ENCODE measurements around the gene POLR2B.
"Not testable (repeated sequence)": the region's sequence is repeated elsewhere in the genome, so short reads cannot be mapped to it uniquely, and the experiment has no call there.

Gene POLR2B

DNA sequence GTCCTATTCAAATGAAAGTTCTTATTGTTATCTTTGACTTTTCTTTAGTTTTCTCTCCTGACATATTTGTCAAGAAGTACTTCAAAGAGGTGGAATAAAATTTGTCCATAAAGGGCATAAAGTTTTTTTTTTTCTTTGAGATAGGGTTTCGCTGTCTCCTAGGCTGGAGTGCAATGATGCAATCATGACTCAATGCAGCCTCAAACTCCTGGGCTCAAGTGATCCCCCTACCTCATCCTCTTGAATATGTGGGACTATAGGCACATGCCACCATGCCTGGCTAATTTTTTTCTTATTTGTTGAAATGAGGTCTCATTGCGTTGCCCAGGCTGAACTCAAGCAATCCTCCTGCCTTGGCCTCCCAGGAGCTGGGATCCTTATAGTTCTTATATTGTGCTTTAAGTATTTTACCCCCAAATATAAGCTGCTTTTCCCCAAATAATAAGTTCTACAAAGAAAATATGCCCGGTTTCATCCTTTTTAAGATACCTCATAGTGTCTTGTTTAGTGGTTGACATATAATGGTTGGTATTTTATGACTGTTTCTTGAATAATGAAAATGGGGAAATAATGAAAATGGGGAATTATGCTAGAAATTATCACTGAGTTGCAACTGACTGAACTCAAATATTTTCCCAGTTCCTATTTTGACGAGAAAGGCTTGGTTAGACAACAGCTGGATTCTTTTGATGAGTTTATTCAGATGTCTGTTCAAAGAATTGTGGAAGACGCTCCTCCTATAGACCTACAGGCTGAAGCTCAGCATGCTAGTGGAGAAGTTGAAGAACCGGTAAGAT lies 11.6 kb downstream of the POLR2B start:
- no peak for DNase-seq

DNA sequence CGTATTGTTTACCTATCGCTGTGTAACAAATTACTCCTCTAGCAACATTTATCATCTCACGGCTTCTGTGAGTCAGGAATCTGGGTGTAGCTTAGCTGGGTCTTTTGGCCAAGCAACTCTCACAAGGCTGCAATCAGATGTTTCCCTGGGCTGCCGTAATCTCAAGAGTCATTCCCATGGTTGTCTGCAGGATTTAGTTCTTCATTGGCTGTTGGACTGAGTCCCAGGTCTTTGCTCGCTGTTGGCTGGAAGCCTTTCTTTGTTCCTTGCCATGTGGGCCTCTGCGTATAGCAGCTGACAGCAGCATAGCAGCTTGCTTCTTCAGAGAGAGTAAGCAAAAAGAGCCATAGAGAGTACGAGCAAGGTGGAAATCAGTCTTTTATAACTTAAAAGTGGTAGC lies 16.8 kb downstream of the POLR2B start:
- DNase-seq, result no peak

DNA sequence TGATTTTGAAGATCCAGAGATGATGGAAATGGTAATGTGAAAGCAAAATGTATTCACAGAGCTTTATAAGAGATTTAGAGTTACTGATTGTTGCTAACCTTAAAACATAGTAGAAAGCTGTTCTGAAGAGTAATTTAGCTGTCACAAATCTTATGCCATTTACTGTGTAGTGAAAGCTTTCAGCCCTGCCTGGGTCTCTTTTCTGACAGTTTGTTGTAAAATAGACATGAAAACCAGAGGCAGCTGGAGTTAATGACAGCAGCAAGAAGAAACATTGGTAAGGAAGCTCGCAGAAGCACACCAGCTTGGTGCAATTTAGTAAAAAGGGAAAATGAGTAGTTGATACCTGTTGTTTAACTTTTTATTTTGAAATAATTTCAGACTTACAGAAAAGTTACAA lies 21.1 kb downstream of the POLR2B start:
- DNase-seq, result no peak

DNA sequence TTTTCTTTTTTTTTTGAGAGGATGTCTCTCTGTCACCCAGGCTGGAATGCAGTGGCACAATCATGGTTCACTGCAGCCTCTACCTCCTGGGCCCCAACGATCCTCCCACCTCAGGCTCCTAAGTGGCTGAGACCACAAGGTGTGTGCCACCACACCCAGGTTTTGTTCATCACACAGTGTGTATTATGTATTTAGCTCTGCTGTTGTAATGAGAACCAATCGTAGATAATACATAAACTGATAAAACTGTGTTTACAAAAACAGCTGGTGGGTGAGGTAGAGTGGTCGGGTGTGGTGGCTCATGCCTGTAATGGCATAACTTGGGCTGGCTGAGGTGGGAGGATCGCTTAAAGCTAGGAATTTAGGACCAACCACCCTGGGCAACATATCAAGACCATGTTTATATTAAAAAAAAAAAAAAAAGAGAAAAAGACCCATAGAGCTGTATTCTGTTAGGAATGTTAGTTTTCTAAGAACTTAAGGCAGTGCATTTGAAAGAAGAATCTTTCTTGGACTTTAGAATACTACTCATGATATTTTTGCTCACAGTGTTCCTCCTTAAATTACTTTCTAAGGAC lies 34.9 kb downstream of the POLR2B start:
- DNase-seq, result no peak

DNA sequence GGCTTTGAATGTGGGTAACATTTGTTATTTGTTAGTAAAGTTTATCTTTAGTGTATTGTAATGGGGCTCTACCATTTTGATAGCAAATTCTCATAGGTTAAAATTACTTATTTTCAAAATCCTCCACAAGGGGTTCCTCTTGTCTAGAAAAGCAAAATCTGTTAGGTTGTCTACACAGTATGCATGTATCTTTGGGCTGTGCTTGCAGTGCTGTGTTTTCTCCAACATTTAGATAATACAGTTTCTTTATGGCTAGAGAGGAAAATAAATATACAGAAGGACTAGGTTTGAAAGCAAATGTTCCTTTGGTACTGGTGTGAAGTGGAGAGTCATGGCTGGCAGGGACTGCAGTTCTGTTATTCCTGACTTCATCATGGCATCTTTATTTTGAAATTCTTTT lies 40.3 kb downstream of the POLR2B start:
- no peak for DNase-seq

DNA sequence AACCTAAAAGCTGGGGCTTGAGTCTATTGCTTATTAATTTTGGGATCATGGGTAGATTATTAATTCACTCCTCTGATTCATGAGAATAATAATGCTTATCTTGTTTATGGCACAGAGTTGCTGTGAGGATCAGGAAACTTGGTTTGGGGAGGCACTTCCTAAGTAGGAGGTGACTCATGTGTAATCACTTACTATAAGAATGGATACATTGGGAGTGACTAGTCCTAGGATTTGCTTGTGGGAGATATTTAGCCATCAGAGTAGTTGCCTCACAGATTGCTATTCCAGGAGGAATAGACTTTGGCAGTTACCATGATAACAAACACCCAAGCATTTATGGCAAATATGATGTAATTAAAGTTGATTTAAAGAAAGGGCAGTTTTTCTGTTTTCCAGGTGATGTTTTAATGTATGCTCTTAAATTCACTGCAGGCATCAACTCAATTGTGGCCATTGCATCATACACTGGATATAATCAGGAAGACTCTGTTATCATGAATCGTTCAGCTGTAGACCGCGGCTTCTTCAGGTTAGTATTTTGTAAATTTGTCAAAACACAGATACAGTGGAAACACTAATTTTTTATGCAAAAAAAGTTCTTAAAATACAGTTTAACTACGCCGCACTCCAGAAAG lies 41.9 kb downstream of the POLR2B start:
- no peak for DNase-seq

DNA sequence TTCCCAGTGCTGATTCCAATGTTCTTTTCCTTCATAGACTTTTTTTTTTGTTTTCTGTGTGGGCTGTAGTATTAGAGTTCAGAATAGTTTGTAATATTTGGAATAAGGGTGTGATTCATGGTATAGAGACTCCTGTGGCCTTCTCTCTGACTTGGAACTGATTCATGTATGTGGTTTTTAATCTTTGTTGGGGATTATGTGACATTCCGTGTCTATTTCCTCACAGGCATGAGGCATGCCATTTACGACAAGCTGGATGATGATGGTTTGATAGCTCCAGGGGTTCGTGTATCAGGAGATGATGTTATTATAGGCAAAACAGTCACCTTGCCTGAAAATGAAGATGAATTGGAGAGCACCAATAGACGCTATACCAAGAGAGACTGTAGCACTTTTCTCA lies 44.4 kb downstream of the POLR2B start:
- no peak for DNase-seq

DNA sequence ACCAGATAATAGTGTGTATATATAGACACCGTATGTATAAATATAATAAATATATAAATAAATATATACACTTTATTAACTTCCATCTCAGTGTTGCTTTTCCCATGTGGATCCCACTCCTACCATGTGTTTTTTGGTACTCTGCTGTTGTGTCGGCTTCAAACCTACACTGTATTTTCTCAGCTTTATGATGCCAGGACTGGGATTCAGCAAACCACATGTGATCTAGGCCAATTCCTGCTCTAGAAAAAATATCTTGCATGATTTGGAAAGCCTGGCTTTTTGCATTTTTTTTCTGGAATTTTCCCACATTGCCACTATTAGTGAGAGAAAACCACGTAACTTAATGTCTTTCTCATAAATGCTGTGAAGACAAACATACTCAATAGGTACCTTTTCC lies 55.8 kb downstream of the POLR2B start:
- no peak for DNase-seq

DNA sequence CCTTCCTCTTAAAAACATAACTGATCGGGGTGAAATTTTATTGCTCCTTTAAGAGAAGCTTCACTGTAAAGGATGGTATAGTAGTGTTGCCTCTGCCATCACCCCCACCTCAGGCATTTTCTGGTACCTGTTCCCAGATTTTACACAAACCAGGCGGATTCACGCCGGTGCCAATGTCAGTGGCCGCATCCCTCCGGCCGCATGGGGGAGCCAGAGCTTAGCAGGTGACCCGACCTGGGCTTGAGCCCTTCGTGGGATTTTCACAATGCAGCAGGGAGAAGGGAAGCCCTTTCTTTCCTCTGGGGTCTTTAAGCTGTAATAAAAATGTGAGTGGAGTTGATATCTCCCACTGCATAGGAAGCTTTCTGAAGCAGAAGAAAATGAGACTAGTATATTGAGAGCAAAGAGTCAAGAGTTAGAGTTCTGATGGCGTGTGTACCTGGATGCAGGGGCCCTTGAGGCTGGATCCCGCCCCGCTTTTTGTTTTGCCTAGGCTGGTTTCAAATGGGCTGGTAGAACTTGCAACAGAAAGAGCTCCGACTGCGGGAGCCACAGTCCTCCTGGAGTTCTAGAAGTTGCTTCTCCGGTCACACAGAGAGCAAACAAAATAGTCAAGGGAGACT lies 59.4 kb downstream of the POLR2B start:
- DNase-seq, result no peak

DNA sequence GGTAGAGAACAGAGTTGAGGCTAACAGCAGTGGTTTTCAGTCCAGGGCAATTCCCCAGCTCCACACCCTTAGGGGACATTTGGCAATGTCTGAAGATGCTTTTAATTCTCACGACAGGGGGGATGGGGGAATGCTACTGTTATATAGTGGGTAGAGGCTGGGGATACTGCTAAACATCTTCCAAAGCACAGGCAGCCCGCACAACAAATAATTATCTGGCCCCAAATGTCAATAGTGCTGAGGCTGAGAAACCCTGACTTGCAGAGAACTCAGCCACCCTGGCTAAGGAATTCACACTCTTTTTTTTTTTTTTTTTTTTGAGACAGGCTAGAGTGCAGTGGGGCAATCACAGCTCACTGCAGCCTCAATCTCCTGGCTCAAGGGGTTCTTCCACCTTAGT lies 60.6 kb downstream of the POLR2B start:
- DNase-seq, result no peak

DNA sequence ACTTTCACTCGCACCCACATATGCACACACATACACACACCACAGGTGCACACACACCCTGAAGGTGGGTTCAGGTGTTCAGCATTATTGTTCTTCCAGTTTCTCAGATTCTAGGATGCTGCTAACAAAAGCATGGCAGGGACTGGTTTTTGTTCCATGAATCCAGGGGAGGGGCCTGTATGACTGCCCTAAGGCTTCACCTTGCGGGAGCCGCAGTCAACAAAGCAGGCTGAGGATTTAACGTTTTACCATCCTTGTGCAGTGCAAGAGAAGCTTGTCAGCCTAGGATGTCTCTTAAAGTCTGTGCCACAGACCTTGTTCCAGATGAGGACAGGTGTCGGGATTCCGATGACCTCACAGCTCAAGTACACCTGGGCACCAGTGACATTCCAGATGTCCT lies 61.8 kb downstream of the POLR2B start:
- no peak for DNase-seq

DNA sequence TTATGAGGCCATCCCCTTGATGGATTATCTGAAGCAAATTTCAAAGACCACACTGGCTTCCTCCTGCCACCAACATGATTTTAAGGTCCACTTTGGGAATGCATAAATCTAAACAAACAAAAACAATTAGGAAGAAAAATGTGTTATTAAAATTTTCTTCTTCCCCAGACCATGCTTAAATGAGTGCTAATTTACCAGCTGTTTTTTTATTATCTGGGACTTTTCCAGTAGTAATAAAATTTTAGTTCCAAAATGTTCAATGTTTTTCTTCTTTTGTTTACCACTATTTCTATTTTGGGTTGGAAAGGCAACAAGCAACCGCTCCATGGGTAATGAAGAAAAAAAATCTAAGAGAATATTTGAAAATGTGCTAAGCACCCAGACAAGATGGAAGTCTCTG lies 62.3 kb downstream of the POLR2B start:
- no peak for DNase-seq

DNA sequence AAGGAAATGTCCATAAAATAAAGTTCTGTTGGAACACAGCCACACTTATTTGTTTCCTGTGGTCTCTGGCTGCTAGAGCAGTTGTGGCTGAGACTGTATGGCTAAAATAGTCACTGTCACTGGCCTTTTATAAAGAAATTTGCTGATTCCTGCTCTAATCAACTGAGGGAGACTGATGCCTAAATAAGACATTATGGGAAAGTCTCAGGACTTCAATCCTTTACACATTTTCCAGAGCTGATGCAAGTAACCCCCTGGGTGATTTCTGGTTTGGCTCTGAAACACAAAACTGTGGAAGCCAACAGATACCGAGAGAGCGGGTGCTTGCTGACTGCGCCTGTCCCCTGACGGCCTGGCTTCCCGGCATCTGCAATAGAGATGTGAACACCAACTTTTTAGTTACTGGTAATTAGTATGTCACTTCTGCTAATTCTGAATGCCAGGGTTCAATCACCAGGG lies 64.0 kb downstream of the POLR2B start:
- DNase-seq, result no peak

DNA sequence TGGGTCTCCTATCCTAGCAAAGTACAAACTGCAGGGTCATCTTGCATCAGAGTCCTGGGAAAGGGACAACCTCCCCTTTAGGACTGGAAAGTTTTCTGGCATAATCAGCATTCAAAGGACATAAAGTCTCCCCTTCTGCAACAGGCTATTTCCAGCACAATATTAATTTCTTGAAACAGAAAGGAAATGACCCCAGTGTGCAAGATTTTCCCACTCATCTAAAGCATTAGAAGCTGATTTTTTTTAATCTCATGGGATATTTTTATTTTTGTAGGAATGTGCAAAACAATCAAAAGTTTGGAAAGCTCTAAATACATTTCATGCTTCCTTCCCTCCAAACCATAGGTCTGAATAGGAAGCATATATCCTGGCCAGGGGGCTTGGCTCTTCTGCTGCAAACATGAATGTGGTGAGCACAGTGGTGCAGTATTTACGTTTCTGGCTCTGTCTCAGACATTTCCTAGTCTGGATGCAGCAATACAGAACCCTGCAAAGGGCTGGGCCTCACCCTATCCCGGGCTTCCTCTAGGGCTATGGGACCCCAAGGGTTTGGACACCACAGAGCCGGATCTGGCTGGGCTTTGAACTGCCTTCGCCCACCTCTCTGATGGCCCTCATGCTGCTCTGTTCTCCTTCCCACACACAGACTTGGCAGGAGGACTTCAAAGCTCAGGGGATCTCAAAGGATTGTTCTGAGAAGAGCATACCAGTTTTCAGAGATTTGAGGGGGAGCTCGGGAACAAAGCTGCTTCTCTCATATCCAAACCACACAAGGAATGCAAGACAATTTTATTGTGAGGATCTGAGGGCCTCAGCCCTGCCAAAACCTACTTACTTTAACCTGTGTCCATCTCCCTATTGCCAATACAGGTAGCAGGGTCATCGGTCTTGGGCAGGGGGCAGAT lies 64.9 kb downstream of the POLR2B start:
- DNase-seq, result no peak

DNA sequence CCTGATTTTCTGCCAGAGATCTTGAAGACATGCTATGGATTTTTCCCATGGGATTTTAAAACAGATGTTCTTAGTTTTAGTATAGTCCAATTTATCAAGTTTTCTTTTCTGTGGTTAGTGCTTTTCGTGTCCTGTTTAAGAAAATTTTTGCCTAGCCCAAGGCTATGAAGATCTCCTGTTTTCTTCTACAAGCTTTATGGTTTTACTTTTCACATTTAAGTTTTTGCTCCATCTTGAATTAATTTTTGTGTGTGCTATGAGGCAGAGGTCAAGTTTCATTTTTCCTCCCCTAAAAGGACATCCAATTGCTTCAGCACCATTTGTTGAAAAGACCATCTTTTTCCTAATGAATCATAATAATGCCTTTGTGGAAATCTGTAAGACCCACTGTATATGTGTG lies 65.6 kb downstream of the POLR2B start:
- DNase-seq, result no peak

DNA sequence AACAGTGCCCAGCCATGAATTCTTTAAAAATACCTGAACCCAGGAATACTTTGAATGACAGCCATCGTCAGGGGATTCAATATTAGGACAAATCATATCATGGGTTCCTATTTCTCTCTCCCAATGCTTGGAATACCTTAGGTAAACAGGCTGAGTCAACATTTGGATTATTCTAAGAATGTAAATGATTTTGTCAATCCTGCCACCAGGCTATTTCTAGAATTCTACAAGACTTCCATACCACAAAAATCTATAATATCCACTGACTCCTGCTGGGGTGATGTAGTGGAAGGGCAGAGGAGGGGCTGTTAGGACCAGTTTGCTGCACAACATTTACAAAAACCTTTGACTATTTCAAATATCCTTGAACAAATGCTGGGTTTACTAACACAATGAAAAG lies 66.3 kb downstream of the POLR2B start:
- DNase-seq, result no peak

DNA sequence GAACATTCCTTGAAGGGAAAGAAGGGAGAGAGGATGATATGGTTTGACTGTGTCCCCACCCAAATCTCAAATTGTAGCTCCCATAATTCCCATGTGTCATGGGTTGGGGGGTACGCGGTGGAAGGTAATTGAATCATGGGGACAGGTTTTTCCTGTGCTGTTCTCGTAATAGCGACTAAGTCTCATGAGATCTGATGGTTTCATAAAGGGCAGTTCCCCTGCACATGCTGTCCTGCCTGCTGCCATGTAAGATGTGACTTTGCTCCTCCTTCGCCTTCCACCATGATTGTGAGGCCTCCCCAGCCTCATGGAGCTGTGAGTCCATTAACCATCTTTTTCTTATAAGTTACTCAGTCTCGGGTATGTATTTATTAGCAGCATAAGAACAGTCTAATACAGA lies 68.3 kb downstream of the POLR2B start:
- DNase-seq, result not testable (repeated sequence)

DNA sequence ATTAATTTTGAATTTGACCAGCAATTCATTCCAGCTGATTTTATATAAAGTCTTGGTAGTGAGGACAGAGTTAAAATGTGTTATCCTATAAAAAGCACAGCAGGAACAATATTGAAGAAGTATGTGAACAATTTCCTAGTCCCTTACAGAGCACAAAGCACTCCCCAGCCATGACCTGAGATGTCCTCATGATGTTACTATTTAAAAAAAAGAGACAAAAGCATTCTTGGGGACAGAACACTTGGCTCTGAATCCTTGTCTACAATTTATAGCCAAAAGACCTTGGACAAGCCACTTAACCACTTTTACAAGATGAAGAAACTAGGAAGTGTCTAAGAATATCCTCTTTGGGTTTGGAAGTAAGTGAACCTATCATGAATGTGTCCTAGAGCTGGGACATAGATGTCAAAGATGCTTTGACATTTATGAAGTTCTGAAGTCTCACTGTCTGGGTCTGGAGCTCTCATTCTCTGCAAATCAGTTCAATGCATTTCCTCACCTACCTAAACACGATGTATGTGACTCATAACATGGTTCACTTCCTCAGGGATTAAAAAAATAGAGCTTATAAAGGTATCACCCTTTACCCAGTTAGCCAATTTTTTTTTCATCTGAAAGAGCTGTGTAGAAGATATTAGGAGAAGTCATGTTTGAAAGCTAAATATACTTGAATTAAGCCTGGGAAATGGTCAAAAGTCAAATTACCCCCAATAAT lies 70.1 kb downstream of the POLR2B start:
- no peak for DNase-seq

DNA sequence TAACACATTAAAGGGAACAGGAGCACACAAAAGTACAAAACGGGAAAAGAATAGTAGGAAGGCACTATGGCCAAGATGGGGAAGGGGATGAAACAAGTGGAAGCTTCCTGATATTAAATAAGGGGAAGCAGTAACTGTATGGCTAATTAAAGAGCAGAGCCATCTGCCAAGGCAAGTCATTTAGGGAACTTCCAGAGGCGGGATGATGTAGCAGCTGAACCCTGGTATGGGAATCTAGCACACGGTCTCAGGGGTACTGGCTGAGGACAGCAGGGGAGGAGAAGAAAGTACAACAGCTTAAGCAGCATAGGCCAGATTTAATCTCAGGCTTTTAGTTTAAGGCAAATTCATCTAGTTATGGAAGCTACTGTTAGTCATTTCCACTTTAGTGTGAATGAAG lies 72.4 kb downstream of the POLR2B start:
- DNase-seq, result no peak

DNA sequence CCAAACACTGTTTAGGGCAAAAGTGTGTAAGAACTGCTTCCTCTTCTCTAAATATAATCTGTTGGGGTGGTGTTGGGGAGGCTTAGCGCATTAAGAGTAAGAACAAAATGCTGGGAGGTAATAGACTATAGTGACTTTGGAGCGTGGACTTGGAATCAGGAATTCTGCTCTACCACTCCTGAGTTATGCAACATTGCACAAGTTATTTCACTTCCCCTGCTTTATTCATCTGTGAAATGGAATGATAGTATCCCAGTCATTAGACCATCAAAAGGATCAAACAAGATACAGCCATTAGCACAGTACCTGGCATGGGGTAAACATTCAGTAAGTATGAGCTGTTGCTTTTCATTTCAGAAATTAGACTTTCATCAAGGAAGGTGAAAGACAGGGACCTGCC lies 72.8 kb downstream of the POLR2B start:
- DNase-seq, result no peak

DNA sequence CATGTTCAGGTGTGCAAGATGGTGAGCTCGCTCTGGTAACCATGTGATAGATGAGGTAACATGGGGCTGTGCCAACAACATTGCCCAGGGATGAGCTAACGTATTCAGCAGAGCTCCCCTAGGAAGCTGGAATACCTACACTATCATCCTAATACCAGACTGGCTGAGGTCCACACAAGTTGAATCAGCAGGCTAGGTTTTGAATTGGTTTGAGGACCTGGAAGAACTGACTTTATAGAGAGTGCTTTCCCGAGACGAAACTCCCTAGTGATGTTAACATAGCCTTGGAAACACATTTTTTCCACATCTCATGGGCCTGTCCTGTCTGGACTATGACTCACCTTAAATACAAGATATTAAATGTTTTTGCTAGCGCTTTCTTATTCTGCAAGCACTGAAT lies 74.8 kb downstream of the POLR2B start:
- DNase-seq, result no peak

DNA sequence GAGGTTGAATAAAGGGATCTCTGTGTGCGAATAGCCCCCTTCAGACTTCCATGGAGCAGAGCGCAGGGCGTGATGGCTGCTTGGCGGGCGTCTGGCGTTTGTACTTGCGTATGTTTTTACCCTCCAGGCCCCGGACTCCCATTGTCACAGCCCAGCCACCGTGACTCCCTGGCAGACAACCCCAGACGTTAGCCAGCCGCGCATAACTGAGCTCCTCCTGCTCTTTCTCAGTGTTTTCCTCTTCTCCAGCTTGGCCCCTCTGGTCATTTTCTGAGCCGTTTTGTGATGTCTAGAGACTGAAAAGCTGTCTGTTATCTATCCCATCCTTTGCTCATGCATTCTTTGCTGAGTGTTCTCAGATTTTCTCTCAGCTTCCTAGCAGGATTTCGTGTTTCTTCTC lies 77.2 kb downstream of the POLR2B start:
- no peak for DNase-seq

Measured in activated gamma-delta T cell treated with Interleukin-2 at 50 U/mL for 16 hours (primary cell).